Measurements from ENCODE around the gene FHIP2A.
"Not testable (repeated sequence)": the region's sequence is repeated elsewhere in the genome, so short reads cannot be mapped to it uniquely, and the experiment has no call there.

Gene FHIP2A

GRCh38 chr10:114819322-114819721 is 2.3 kb upstream of the FHIP2A start:
- DNase-seq (ENCODE audit: low read depth), result no peak

DNA sequence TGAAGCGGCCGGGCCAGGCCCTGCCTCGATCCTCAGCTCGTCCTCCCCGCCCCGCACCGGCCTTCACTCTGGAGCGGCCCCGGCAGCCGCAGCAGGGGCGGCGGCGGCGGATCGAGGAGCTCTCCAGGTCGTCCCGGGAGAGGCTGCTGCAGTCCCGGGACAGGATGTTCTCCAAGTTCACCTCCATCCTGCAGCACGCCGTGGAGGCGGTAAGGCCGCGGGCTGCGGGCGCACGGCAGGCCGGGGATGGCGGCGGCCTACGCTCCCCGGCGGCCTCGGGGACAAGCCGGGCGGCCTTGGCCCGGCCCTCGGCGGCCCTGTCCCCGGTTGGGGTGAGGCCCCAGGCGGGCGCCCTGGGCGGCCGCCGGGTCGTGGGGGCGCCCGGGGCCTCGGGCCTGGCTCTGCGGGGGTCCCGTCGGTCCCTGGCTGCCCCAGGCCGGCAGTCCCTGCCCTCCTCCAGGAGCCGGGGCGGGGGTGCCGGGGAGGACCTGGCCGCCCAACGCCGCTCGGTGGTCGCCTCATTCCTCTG is 399 bp downstream of the FHIP2A start:
- no peak for DNase-seq (ENCODE audit: low read depth)

GRCh38 chr10:114822444-114823076 is 980 bp downstream of the FHIP2A start:
- no peak for DNase-seq (ENCODE audit: low read depth)

- no peak for DNase-seq (ENCODE audit: low read depth)
These were observed 1.5 kb downstream of the FHIP2A start for GRCh38 chr10:114823077-114823463.

DNA sequence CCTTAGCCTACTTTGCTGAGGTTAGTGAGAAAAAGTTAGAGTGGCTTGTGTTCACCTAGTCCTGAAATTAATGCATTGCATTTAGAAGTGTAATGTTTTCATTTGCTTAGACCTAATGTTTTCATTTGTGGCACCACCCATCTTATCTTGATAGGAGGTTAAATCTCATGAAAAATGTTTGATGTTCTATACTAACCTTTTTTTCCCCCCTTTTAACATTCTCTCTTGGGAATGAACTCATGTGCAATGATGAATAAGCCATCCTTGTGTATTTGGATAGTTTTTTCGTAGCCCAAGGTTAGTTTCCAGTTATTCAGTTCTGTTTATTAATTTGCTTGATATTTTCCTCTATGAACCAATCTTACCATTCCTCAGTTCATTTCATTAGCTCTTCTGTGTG is 2.8 kb downstream of the FHIP2A start:
- DNase-seq (ENCODE audit: low read depth), result no peak

GRCh38 chr10:114825513-114826253 is 4.1 kb downstream of the FHIP2A start:
- DNase-seq (ENCODE audit: low read depth), result no peak

DNA sequence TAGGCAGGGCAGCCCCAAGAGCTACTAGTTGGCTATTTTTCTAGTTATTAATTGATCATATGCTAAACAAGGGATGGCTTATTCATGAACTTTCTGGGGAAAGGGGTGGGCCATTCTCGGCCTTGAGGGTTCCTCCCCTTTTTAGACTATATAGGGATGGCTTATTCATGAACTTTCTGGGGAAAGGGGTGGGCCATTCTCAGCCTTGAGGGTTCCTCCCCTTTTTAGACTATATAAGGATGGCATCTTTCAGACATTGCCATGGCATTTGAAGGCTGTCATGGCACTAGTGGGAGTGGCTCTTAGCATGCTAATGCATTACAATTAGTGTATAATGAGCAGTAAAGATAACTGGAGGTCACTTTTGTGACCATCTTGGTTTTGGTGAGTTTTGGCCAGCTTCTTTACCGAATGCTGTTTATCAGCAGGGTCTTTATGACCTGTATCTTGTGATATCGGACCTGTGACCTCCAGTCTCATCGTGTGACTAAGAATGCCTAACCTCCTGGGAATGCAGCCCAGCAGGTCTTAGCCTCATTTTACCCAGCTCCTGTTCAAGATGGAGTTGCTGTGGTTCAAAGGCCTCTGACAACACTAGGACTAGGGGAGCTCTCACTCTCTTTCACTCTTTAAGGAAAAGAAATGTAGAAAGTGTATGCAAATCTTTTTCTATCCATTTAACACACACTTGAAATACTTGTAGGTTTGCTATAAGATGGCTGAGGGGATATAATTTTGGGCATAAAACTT is 7.8 kb downstream of the FHIP2A start:
- DNase-seq (ENCODE audit: low read depth), result no peak

- no peak for DNase-seq (ENCODE audit: low read depth)
These were observed 9.7 kb downstream of the FHIP2A start for GRCh38 chr10:114831186-114831867.

GRCh38 chr10:114837690-114838089 is 16.1 kb downstream of the FHIP2A start:
- DNase-seq (ENCODE audit: low read depth), result no peak

GRCh38 chr10:114839901-114840300 is 18.3 kb downstream of the FHIP2A start:
- DNase-seq (ENCODE audit: low read depth), result no peak

- no peak for DNase-seq (ENCODE audit: low read depth)
These were observed 24.6 kb downstream of the FHIP2A start for GRCh38 chr10:114845978-114846693.

DNA sequence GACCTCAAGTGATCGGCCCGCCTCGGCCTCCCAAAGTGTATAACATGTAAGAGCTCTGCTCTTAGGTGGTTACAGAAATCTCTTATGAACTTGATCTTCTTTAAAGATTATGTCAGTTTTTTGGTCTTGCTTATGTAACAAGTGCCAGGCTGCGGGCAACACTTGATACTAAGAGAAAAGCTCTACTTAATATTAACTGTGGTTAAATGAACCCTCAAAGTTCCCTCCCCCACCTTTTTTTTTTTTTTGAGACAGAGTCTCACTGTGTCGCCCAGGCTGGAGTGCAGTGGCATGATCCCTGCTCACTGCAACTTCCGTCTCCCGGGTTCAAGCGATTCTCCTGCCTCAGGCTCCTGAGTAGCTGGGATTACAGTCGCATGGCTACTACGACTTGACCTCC is 25.9 kb downstream of the FHIP2A start:
- not testable (repeated sequence) for DNase-seq (ENCODE audit: low read depth)

DNA sequence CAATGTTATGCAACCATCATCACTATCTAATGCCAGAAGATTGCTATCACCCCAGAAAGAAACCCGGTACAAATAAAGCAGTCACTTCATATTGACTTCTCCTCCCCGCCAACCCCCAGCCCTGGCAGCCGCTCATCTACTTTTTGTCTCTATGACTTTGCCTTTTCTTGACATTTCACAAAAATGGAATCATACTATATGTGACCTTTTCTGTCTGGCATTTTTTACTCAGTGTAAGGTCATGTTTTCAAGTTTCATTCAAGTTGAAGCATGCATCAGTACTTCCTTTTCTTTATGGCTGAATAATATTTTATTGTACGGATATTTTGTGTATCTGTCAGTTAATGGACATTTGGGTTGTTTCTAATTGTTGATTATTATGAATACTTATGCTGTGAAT is 28.1 kb downstream of the FHIP2A start:
- no peak for DNase-seq (ENCODE audit: low read depth)

- no peak for DNase-seq (ENCODE audit: low read depth)
These were observed 28.5 kb downstream of the FHIP2A start for GRCh38 chr10:114850126-114850525.

DNA sequence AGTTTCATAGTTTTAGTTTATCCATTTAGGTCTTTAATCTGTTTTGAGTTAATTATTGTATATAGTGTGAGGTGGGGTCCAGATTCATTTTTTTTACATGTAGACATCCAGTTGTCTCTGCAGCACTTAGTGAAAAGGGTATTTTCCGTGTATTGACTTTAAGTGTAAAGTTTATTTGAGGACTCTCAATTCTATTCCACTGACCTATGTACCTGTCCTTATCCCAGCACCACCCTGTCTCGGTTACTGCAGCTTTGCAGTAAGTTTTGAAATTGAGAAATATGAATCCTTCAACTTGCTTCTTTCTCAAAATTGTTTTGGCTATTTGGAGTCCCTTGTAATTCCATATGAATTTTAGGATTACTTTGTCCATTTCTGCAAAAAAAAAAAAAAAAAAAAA is 29.8 kb downstream of the FHIP2A start:
- DNase-seq (ENCODE audit: low read depth), result no peak

DNA sequence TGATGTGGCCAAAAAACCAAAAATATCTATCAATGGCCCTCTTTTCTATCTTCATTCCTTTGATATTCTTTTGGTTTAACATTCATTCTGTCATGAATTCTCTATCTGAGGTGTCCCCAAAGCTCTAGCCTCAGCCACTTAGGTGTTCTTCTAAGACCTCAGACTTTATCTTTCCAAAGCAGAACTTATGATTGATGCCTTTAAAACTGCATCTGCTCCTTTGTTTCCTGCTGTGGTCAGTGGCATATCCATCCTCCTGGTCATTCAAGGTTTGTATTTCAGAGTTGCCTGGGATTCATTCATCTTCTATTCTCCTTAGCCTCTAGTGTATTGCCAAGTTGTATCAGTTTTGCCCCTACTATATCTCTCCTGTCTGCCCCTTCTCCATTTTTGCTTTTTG is 30.6 kb downstream of the FHIP2A start:
- DNase-seq (ENCODE audit: low read depth), result no peak

- no peak for DNase-seq (ENCODE audit: low read depth)
These were observed 33.3 kb downstream of the FHIP2A start for GRCh38 chr10:114854906-114855305.

DNA sequence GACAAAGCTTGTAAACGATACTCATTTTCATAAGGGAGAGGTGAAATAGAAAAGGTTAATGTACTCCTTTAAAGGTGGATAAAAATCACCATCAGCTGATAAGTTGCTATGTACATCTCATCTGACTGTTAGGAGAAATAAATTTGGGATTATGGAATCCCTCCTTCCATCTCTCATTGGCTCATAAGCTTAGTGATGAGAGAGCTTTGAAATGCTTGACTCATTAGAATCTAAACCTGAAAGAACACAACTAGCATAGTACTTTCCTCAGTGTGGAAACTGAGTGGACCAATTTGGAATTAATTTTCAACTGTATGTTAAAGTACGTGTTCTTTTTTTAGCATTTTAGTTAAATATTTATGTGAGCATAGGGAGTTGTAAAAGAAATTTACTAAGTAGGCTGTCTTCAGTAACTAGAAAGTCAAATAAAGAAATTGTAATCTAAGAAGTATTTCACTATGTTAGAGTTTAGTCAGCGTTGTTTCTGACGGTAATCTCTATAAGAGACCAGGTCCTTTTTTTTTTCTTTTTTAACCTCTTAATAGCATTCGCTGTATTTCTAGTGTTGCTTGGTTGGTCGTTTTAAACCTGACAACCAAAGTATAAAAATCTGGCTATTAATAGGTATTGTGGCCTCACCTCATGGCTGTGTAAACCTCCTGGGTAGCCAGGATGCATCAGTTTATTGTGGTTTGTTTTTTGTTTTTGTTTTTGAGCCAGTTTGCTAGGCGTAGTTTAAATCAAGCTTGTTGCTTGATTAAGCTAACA is 34.4 kb downstream of the FHIP2A start:
- DNase-seq (ENCODE audit: low read depth), result no peak

DNA sequence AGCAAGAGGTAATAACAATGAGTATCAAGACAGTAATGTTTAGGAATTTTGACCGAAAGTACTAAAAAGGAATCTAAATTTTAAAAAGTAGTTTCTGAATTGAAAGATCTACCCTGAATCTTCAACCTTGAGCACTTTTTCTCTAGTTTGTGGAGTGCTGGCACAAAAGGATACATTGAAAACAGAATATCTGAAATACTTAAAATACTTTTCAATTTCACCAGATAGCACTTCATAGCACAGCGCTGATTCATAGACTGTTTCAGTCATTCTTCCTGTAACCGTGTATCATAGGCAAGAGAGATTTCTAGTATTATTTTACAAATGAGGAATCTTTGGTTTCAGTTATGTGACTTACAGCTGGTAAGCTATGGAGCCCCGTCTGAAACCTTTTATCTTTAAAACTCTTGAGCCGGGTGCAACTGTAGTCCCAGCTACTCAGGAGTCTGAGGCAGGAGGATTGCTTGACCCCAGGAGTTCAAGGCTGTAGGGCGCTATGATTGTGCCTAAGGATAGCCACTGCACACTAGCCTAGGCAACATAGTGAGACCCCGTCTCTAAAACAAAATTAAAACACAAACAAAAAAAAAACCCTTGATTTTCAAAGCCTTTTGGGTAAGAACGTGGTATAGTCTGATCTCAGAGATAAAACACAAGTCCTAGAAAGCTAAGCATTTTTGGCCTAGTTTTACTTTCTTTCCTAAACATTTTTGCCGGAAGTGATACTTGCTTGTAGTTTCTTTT is 35.1 kb downstream of the FHIP2A start:
- DNase-seq (ENCODE audit: low read depth), result no peak

DNA sequence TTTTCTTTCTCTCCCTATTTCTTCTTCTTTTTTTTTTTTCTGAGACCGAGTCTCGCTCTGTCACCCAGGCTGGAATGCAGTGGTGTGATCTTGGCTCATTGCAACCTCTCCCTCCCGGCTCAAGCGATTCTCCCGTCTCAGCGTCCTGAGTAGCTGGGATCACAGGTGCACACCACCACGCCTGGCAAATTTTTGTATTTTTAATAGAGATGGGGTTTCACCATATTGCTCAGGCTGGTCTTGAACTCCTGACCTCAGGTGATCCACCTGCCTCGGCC is 35.6 kb downstream of the FHIP2A start:
- not testable (repeated sequence) for DNase-seq (ENCODE audit: low read depth)

Measured in activated T-cell treated with anti-CD3 and anti-CD28 coated beads for 1 hour (primary cell).